ENCODE measurements around the gene KCND3.
A peak's percentile ranks its signal among the peaks of the same experiment; 100 is the strongest.

KCND3 gene

GRCh38 chr1:111989531-111990025 lies at the start of gene KCND3:
Gene KCND3, minus strand, starts transcription at chr1:111989668.
- peak; percentile 18 for DNase-seq

GRCh38 chr1:112034277-112034676 lies 44.8 kb upstream of the KCND3 start:
- DNase-seq = no peak

GRCh38 chr1:112033439-112034120 lies 44.1 kb upstream of the KCND3 start:
- DNase-seq = no peak

- no peak for DNase-seq
Observed at GRCh38 chr1:112030157-112030556, 40.7 kb upstream of the KCND3 start.

- DNase-seq = no peak
Observed at GRCh38 chr1:112027696-112028095, 38.2 kb upstream of the KCND3 start.

GRCh38 chr1:112026501-112026900 lies 37.0 kb upstream of the KCND3 start:
- DNase-seq = no peak

GRCh38 chr1:112026016-112026415 lies 36.5 kb upstream of the KCND3 start:
- DNase-seq = peak; percentile 22

- DNase-seq = no peak
Observed at GRCh38 chr1:112021263-112021662, 31.8 kb upstream of the KCND3 start.

GRCh38 chr1:112017183-112017582 lies 27.7 kb upstream of the KCND3 start:
- DNase-seq = no peak

GRCh38 chr1:112012823-112013222 lies 23.4 kb upstream of the KCND3 start:
- DNase-seq = no peak

- DNase-seq = no peak
Observed at GRCh38 chr1:112011202-112011601, 21.7 kb upstream of the KCND3 start.

GRCh38 chr1:112007169-112007568 lies 17.7 kb upstream of the KCND3 start:
- DNase-seq = no peak

GRCh38 chr1:112006416-112007025 lies 17.1 kb upstream of the KCND3 start:
- no peak for DNase-seq

- DNase-seq = no peak
Observed at GRCh38 chr1:112004076-112004475, 14.6 kb upstream of the KCND3 start.

GRCh38 chr1:112002514-112002913 lies 13.0 kb upstream of the KCND3 start:
- no peak for DNase-seq

GRCh38 chr1:112001436-112001835 lies 12.0 kb upstream of the KCND3 start:
- no peak for DNase-seq

- no peak for DNase-seq
Observed at GRCh38 chr1:112000048-112000447, 10.6 kb upstream of the KCND3 start.

GRCh38 chr1:111998332-111998731 lies 8.9 kb upstream of the KCND3 start:
- DNase-seq = no peak

- DNase-seq = no peak
Observed at GRCh38 chr1:111992476-111992875, 3.0 kb upstream of the KCND3 start.

GRCh38 chr1:111990878-111991718 lies 1.6 kb upstream of the KCND3 start:
- DNase-seq = peak; percentile 62

GRCh38 chr1:111990026-111990877 lies 784 bp upstream of the KCND3 start:
- DNase-seq = no peak

- no peak for DNase-seq
Observed at GRCh38 chr1:111988743-111989453, 570 bp downstream of the KCND3 start.
